Right lung (tissue), 5 donors: ENCODE measurements around the gene SFMBT2. TPM values are rescaled to one million over a fixed set of nuclear protein-coding genes. Genes with fewer than 3 reads are reported as not detected.
"Not testable (repeated sequence)": the region's sequence is repeated elsewhere in the genome, so short reads cannot be mapped to it uniquely, and the experiment has no call there.

Experiments used
- DNase-seq, 2 donors: peaks; one replicate each; pipeline ENCODE4 v3.0.0-alpha.2; 2013
- polyA plus RNA-seq, 5 donors: library from polyadenylated mRNA; unstranded; fragments of 120-200 nt; gene quantifications; one replicate each; pipeline versions ENCODE4 v1.2.1 to v1.2.3, GENCODE V29; 2013; ENCODE audit warnings: inconsistent platforms in 1 of 5, low replicate concordance in 1 of 5; ENCODE audit not compliant: insufficient read length in 5 of 5, insufficient read depth in 1 of 5

Gene SFMBT2
- polyA plus RNA-seq, 5 donors, result 3.8 to 5.4 (median 4.4) TPM

DNA sequence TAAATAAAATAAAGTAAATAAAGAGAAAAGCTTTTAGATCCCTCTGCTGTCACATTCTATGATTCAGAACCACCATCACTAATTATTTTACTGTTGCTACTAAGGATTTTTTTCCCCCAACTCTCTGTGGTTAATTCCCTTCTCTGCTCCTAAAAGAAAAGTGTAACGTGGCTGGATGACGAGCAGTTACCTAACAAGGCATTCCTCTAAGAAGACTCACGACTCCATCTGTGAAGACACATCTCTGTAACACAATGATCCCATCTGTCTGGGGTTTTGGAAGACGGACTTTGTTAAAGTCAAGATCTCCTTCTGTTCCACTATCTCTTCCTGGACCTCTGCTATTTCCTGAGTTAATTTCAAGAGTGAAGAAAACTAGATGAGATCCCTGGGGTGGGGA, 179.9 kb downstream of the SFMBT2 start:
- DNase-seq, result no peak

DNA sequence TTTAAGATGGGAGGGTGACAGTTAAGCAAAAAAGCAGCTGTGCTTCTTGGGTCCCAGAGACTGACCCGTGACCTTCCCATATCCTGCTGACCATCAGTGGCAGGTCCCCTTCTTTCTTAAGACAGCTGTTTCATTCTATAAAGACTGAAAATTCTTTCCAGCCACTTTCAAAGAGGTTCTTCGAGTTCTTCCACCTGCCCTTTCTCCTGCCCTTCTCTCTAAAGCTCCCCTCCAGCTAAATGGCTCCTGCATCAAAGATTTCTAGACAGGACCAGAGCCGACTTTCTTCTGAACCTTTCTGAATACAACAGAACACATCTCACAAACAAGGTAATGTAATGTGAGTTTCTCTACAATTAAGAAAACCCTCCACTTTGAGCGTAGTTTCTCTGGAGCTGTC, 180.8 kb downstream of the SFMBT2 start:
- no peak for DNase-seq

DNA sequence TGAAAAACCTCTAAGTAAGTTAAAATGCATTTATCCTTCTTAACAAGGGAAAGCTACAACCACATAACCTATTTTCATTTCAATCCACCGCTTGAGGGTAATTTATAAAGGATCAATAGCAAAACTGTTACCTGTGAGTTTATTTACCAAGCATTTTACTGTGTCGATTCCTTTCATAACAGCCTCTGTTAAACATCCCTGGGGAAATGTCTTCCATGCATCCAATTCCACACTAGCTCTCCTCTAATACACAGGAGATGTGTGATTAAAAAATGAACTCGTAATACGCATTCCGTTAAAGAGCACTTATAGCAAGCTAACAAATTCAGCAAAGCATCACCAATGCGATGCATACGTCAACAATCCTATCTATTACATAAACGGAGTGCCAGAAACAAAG, 185.7 kb downstream of the SFMBT2 start:
- DNase-seq, result no peak

DNA sequence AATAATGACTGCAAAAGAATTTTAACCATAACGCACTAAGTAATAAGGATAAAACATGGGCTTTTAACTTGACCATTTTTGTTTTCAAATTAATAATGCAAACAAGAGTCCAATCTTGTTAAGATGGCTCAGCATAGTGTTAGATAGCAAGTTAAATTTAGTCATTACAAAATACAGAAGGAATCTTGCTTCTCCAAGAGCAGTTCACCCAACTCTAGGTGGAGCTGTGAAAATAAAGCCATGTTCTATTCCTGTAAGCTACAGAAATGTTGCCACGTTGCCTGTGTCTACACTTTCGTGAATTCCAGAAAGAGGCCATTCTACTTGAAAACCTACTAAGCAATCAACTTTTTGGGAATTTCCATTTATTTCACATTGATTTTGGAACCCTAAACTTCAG, 191.9 kb downstream of the SFMBT2 start:
- DNase-seq, result no peak

DNA sequence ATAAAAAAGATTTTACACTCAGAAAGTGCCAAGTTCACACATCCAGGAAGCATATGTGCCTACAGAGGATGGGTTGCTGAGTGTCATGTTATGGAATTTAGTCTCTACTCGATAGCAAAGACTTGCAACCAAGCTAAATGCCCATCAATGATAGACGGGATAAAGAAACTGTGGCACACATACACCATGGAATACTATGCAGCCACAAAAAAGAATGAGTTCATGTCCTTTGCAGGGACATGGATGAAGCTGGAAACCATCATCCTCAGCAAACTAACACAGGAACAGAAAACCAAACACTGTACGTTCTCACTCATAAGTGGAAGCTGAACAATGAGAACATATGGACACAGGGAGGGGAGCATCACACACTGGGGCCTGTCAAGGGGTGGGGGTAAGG, 198.1 kb downstream of the SFMBT2 start:
- not testable (repeated sequence) for DNase-seq

DNA sequence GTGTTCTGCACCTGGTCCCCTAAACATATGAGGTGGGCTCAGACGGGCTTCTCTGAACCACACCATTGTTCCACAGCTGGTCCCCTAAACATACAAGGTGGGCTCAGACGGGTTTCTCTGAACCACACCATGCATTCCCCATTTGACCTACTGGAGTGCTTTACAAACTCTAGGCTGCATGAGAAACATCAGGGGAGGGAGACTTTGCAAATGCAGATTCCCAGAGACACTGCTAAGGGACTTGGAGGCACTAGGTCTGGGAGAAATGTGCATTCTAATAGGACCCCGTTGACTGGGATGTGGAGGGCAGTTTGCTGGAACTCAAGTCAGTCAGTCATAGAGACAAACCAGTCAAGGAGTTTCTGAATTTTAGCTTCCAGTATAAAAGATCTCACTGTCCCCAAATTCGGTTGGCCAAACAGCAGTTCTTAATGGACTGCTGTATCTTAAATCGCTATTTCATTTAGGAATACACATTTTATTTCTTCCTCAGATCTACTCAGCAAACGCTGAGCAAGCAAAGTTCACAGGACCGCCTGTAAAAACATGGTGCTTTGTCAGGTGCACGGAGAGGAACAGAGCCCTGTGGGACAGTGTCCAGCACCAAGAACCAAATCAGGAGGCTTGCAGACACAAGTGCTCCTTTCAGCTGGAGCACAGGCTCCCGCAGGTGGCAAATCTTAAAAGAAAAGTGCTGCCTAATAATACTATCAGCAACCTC, 198.8 kb downstream of the SFMBT2 start:
- DNase-seq, result no peak

DNA sequence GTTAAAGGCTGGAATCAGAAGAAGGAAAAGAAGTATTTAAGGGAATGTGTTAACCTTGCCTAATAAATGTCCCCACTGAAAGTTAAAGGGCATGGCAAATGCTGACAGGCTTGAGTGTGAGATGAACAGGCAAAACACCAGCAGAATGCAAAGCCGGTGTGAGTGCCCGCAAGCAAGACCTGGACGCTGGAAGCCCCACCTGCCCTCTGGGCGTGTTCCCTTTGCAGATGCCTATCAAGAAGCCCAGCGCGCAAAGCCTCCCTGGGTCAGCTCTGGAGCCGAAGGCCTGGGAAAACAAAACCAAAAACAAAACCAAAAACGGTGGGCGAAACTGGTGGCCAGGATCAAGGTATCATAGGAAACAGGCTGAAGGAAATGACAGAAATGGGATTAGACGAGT, 200.3 kb downstream of the SFMBT2 start:
- DNase-seq, result no peak

DNA sequence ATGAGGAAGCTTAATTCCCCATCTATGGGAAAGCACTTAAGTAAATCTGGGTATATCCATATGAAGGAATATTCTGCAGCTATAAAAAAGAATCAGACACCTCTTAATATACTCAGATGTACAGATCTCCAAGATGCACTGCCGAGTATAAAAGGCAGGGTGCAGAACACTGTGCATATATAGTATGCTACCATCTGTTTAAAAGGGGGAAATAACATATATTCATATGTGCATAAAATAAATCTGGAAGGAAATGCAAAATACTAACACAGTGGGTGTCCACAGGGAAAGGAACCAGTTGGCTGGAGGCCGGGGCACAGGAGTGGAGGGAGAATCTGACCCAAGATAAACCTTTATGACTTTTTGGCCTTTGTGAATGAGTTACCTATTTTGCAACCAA, 201.4 kb downstream of the SFMBT2 start:
- DNase-seq, result no peak

DNA sequence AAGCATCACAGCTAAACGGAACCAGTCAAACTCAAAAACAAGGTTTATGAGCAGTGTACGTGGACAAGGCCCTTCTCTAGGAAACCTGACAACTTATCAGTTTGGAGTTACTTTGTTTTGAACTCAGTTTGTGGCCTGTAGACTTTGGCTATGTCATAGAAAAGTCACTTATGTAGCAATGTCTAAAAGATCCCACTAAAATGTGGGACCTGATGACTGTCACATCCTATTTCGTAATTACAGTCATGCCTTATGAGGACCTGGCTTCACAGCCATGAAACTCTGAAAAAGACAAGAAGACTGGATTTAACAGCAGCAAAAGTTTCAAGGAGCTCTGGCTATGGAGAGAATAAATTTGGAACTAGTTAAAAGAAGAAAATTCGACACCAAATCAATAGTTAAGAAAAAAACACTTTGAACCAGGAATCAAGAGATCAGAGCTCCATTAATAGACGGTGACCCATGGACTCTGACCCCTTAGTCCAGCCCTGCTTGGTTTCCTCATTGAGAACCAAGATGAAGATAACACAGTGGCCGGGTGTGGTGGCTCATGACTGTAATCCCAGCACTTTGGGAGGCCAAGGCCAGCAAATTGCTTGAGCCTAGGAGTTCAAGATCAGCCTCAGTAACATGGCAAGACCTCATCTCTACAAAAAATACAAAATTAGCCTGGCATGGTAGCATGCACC, 204.3 kb downstream of the SFMBT2 start:
- no peak for DNase-seq

DNA sequence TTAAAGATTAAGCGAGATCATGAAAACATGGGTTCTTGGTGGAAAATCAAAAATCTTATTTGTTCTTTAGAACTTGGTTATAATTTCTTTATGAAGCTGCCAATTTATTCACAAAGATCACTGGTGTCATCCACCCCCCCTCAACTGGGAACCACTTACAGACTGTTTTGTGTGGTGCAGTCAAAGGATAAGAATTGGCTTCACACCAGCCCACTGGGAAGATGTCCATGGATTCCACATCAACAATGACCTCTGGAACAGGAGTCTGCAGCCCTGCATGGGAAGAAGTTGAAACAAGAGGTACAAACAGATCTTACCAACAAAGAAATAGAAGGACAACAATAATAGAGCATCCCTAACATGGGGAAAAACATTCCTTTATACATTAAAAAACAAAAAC, 205.2 kb downstream of the SFMBT2 start:
- no peak for DNase-seq

DNA sequence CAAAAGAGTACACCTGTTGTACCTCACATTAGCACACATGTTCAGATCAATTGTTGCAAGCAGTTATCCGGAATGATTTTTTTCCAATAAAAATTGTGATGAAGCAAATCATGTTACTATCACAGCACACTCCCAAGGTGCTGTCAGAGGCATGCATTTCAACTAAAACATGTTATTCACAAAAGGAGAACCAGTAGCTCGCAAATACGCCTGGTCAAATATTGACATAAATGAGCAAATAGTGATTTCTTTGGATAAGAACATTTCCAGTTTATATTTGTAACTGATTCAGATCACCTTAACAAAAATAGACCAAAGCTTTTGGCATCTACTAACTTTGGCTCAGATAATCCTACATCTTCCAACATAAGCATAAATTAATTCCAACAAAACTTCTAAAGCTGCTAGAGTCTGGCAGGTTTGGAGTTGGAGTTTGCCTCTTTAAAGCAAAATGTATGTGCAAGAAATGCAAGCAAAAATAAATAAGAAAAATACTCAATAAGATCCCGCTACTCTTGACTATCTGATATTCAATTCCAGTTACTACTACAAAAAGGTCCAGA, 208.0 kb downstream of the SFMBT2 start:
- no peak for DNase-seq

DNA sequence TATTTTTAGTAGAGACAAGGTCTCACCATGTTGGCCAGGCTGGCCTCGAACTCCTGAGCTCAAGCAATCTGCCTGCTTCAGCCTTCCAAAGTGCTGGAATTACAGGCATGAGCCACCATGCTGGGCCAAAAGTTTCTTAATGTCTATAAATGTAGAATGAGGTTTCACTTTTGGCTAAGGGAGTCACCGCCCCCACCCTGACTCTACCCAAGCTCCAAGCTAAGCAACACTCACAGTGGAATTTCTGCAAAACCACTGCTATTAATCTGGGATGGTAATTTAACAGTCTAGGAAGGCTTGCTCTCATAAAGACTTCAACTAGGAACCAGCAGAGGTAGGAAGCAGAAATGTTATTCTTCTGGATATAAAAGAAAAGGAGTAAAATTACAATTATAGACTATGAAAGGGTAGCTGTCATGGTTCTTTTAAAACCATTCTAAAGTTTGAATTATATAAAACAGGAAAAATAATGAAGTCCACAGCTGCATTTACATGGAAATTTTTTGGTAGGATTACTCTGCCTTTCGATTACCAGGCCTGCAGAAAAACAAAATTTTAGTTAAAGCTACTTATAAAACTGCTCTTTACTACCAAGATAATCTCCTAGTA, 211.6 kb downstream of the SFMBT2 start:
- DNase-seq, result no peak

DNA sequence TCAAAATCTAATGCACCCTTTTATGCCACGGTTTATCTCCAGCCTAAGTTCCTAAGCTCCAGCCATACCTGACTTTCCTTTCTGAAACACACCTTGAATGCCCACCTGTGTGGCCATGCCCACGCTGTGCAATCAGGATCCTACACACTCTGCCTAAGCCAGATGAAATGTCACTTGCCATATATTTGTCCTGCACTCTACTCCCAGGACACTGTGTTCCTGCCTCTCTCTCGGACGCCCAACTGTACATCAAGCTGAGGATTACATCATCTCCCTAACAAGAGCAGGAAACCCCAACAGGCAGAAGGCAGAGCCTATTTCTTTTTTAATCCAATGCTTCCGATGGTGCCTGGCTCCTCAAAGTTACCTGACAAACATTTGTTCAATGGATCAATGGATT, 214.6 kb downstream of the SFMBT2 start:
- DNase-seq, result no peak

DNA sequence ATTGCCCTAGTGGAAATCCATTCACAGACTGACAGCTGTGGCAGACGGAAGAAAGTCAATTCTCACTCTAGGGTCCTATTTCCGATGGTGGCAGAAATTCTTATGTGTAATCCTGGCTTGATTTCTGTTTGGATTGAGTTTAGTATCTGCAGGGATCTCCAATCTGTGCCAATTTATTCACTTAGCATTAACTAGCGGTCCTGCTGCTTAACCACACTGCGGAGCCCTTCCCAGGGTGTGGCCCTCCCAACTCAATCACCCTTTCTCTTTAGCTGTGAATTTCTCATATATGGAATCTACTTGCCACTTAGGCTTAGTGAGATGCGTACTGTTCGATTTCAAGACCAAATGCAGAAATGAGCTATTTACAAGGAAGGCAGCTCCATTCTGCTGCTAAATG, 215.7 kb downstream of the SFMBT2 start:
- DNase-seq, result no peak

DNA sequence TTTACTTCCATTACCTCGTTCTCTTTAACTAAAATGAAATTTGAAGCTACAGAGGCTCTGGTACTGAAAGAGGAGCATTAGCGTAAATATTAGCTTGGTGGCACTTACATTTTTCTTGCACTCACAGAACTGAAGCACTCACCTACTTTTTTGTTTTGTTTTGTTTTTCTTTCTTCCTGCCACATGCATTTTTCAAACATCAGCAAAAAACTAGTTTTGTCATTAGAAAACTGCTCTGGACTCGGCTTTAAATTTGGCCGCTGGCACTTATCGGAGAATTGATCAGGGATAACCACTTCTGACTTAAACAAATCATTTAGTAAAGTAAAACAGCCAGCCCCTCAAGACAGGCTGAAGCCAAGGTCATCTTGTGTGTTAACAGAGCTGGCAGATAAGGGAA, 216.3 kb downstream of the SFMBT2 start:
- DNase-seq, result no peak

DNA sequence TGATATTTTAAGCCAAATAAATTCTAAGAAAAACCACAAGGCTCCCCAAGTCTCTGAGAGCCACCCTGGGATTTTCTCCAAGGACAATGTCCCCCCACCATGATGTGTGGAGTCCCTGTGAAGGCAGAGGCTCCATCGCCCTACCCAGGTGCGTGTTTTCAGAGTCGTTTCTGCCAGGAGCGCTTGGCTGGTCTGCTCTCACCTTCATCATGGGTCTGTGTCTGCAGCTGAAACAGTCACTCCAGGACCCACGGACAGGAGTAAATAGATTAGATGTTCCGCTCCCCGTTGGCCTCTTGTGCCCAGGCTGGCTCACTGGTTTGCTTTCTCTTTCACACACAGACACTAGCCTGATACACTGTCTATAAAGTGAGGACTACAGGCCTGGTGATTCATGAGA, 217.5 kb downstream of the SFMBT2 start:
- DNase-seq, result no peak

DNA sequence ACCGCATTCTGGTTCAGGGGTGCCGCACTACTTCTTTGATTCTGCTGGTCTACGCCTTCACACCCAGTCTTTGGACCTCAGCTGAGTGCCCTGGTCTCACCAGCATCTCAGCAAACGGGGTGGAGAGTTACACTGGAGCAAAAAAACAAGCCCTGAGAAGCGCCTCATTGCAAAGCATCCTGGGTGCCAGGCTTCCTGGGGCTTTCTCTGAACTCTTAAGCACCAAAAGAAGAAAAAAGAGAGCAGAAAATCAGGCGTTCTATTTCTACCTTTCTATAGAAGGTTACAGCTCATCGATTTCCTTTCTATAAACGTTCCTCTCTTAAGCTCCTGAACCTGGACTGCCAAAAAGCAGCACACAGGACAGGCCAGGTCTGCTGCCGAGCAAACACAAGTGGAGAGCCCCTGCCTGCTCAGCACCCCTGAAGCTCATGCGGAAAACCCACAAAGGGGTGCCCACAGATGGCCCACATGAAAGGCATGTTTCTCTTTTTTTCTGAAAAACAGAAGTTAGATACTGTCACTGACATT, 217.9 kb downstream of the SFMBT2 start:
- DNase-seq, result no peak

DNA sequence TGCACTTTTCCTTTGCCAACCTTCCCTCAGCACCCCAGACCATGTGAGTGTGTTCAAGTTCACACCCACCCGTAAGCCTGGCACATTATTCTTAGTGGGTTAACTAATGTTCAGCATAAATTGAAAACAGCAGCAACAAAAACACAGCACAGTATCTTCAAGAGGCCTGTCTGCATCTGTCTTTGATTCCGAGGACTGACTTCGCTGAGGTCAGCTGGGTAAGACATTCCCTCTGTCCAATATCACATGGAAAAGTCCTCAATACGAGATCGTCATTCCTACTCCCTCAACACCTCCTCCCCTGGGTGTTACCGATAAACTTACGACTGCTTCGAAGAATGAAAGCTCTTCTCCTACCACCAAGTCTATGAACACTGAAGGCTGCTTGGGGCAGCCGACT, 218.8 kb downstream of the SFMBT2 start:
- DNase-seq, result no peak

DNA sequence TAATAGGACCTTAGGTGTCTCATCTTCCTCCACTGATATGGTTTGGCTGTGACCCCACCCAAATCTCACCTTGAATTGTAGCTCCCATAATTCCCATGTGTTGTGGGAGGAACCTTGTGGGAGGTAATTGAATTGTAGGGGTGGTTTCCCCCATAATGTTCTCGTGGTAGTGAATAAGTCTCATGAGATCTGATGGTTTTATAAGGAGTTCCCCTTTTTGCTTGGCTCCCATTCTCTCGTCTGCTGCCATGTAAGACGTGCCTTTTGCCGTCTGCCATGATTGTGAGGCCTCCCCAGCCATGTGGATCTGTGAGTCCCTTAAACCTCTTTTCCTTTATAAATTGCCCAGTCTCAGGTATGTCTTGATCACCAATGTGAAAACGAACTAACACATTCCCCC, 220.1 kb downstream of the SFMBT2 start:
- DNase-seq, result not testable (repeated sequence)

DNA sequence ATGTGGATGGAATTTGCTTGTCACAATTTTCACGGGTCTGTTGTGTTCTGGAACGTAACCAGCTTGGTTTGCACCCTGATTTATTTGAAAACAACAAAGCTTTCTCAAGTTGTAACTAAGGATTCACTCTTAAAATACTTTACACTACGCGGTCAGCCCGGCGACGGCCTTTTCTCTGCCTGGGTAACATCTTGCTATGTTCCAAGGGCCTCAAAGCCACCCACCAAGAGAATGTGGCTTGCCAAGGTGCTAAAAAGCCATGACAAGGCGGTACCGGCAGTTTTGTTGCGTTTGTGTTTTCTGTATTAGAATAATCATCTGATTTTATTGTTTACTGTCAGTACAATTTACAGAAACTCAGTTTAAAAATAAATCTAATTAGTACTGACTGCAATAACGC, 220.9 kb downstream of the SFMBT2 start:
- no peak for DNase-seq

DNA sequence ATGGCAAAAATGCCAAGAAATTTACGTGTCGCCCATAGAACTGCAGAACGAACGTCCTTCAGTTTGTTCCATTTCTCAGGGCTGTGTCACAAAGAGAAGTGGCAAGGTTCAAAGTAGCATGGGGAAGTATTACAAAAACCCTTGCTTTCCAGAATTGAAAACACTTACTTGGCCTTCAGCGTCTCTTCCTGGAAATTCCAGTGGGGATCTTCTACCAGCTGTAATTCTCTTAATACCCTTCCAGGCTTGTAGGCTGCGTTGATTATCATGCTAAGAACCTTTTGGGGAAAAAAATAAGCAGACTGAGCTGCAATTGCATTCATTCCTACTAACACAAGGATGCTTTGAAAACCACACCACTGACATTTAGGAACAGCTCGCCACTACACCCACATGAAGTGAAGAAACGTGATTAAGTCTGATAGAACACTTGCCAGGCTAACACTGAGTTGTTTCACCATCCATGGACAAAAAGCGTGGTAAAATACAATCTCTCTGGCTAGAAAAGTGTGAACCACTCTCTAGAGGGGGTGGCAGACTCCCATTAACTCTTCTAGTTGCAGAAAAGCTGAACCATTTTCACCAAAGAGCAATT, 222.3 kb downstream of the SFMBT2 start:
- no peak for DNase-seq

DNA sequence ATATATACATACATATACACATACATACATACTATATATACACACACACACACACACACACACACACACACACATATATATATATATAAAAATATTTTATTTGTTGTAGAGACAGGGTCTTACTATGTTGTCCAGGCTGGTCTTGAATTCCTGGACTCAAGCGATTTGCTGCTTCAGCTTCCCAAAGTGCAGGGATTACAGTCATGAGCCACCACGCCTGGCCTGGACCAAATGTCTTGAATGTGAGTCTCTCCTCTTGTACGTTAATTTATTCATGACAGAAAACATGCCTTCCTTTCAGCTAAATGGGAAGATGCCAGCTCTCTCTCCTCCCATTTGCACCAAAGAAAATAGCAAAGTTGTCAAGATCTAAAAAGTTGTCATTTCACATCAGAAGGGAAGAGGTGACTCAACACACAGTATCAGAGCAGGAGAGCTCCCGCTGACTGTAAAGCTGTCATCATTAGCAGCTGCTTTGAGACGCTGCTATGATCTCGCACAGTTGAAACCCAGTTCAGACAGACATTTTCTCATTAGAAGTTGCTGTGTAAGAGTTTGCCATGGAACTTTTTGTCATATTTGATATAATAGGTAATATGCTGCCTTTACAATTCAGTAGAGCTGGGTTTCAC, 224.3 kb downstream of the SFMBT2 start:
- DNase-seq, result no peak
